HG03025 (cell line): ENCODE measurements around the gene MEAF6.

Experiments used
- ATAC-seq: cut with Tn5 transposase; IDR thresholded peaks from one replicate; pipeline ENCODE4 v1.9.1; 2021; ENCODE audit warnings: mild to moderate bottlenecking, moderate library complexity; ENCODE audit not compliant: unreplicated experiment, low FRiP score

The MEAF6 gene

DNA sequence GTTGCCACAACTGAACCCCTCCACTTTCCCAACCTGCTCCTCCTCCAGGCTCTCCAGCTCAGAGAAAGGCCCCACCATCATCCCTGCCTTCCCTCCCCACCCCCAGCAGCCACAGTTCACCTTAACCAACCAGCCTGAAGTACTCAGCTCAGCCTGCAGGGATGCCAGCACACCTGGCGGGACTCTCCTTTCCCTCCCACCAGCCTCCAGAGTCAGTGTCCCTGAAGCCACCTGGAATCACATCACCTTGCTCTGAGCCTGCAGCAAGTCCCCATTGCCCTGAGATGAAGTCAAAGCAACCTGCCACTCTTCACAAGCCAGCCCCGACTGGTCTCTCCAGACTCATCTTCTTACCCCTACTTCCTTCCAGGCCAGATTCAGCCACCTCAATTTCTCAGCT is 66.4 kb downstream of the MEAF6 start:
- no peak for ATAC-seq

DNA sequence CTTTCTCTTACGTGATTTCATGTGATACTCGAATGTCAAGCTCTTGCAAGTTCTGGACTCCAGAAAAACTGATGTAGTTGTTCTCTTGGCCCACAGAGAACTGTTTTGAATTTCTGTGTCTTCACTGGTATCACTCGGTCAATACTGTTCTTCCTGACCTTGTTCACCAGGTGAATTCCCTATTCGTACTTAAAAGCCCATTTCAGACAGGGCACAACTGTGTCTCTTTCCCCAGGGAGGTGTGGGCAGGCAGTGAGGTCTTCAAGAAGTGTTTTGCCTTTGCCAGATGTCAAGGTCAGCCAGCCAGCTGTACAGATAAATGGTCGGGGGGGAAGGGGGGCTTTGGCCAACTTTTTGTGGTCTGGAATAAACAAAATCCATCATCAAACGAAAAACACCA is 67.7 kb downstream of the MEAF6 start:
- no peak for ATAC-seq

DNA sequence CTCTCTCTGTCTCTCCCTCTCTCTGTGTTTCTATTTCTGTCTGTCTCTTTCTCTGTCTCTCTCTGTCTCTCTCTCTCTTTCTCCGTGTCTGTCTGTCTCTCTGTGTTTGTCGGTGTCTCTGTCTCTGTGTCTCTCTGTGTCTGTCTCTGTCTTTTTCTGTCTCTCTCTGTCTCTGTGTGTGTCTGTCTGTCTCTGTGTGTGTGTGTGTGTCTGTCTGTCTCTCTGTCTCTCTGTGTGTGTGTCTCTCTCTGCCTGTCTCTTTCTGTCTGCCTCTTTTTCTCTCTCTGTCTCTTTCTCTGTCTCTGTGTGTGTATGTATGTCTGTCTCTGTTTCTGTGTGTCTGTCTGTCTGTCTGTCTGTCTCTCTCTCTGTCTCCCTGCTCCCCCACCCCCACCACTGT is 71.9 kb downstream of the MEAF6 start:
- no peak for ATAC-seq
